MM.1S (cell line): ENCODE data around the gene TSPAN17.

ENCODE experiments used
- DNase-seq: peaks from one replicate; pipeline ENCODE4 v3.0.0-alpha.2; 2015
- H2AFZ ChIP-seq: fragments of 300-600 bp; sonication (generic); 2 replicates; pipeline ENCODE4 v1.6.0; 2016; ENCODE audit warnings: antibody characterized with exemption, low read length
- H3F3A ChIP-seq: fragments of 300-600 bp; sonication (generic); 2 replicates; pipeline ENCODE4 v1.6.1; 2016; ENCODE audit warnings: mild to moderate bottlenecking, antibody characterized with exemption, low read length, moderate library complexity, mixed read lengths; ENCODE audit not compliant: insufficient read depth
- H3K27ac ChIP-seq: fragments of 300-600 bp; sonication (generic); 2 replicates; pipeline ENCODE4 v1.5.1; 2016; ENCODE audit warnings: mild to moderate bottlenecking, low read length
- H3K27me3 ChIP-seq: fragments of 300-600 bp; sonication (generic); replicated peaks from 2 replicates; pipeline ENCODE4 v1.6.0; 2016; ENCODE audit warnings: low read length; ENCODE audit not compliant: insufficient read depth
- H3K36me3 ChIP-seq: fragments of 300-600 bp; sonication (generic); replicated peaks from 2 replicates; pipeline ENCODE4 v1.6.1; 2016; ENCODE audit warnings: mild to moderate bottlenecking, low read length, mixed read lengths; ENCODE audit not compliant: insufficient read depth
- H3K4me1 ChIP-seq: fragments of 300-600 bp; sonication (generic); 2 replicates; pipeline ENCODE4 v1.6.1; 2016; ENCODE audit warnings: low read length, mixed read lengths
- H3K4me2 ChIP-seq: fragments of 300-600 bp; sonication (generic); 2 replicates; pipeline ENCODE4 v1.6.0; 2016; ENCODE audit warnings: low read depth, low read length
- H3K4me3 ChIP-seq: fragments of 300-600 bp; sonication (generic); 2 replicates; pipeline ENCODE4 v1.5.1; 2016; ENCODE audit warnings: low read length, mixed read lengths
- H3K79me2 ChIP-seq: fragments of 300-600 bp; sonication (generic); 2 replicates; pipeline ENCODE4 v1.6.1; 2016; ENCODE audit warnings: mixed run types, low read length, mixed read lengths
- H3K9ac ChIP-seq: fragments of 300-600 bp; sonication (generic); 2 replicates; pipeline ENCODE4 v1.6.1; 2016; ENCODE audit warnings: low read length, mixed read lengths
- H3K9me2 ChIP-seq: fragments of 300-600 bp; sonication (generic); replicated peaks from 2 replicates; pipeline ENCODE4 v1.6.1; 2016; ENCODE audit warnings: mild to moderate bottlenecking, low read length, mixed read lengths; ENCODE audit not compliant: insufficient read depth
- H3K9me3 ChIP-seq: fragments of 300-600 bp; sonication (generic); replicated peaks from 2 replicates; pipeline ENCODE4 v1.6.1; 2016; ENCODE audit warnings: mild to moderate bottlenecking, low read length, mixed read lengths; ENCODE audit not compliant: insufficient read depth
- H4K20me1 ChIP-seq: fragments of 300-600 bp; sonication (generic); 2 replicates; pipeline ENCODE4 v1.6.1; 2016; ENCODE audit warnings: mild to moderate bottlenecking, low read length, moderate library complexity, mixed read lengths; ENCODE audit not compliant: insufficient read depth
- EZH2 ChIP-seq: fragments of 300-600 bp; sonication (generic); optimal IDR thresholded peaks from 2 replicates; pipeline ENCODE3; 2017; ENCODE audit warnings: low read depth, mild to moderate bottlenecking, antibody characterized with exemption, low read length, mixed read lengths
- EZH2phosphoT487 ChIP-seq: fragments of 300-600 bp; sonication (generic); IDR thresholded peaks from 2 replicates; pipeline ENCODE4 v1.6.1; 2018; ENCODE audit warnings: antibody characterized with exemption, low read length
- TF ChIP-seq, protein P1 (sequence below): fragments of 300-600 bp; sonication (generic); IDR thresholded peaks from 2 replicates; pipeline ENCODE4 v1.5.1; 2016; ENCODE audit warnings: antibody characterized with exemption, low read length, mixed read lengths

Gene TSPAN17

DNA sequence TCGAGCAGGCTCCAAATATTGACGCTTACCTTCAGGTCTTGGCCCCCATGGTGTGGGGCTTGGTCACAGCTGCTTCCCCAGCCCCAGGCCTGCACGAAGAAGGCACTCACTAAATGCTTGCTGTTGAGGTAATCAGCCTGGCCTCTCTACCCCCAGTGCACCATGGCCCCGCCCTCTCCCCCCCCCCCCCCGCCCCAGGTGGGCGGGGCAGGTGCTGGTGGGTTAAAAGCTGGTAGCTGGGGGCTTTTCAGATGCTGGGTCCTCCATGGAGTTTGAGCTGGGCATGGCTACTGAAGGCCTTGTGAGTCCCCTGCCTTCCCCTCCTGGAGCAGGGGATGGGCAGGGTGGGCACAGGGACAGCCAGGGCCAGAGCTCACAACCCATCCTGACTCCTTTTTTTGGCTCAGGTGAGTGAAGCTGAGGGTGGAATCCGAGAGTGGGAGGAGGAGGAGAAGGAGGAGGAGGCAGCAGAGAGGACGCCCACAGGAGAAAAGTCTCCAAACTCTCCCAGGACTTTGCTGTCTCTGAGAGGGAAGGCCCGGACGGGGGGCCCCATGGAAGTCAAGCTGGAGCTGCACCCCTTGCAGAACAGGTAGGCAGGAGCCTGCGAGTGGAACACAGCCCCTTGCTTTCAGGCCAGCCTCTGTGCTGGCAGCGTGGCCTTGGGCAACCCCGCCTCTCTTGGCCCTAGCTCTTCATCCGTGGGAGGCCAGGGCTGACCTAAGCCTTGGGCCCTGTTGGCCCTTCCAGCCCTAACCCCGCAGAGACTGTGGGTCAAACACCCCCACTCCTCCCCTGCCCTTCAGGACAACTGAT lies 4.4 kb upstream of the TSPAN17 start:
- Histone ChIP-seq H3K9me2 (no peaks in the 10 kb centered on the region), H3K9ac (no peak overlapping the region), H3F3A (no peaks in the 10 kb centered on the region), H4K20me1 (no peaks in the 10 kb centered on the region), H3K36me3 (no peaks in the 10 kb centered on the region), H3K4me3 (no peak overlapping the region), H3K4me2 (no peak overlapping the region), H3K79me2 (peaks cover 5% of the 10 kb centered on the region), H3K27ac (no peak overlapping the region), H3K4me1 (peaks cover 6% of the 10 kb centered on the region), H3K27me3 (peaks cover 7% of the 10 kb centered on the region; the same call in 1 of the 2 replicates), H3K9me3 (no peaks in the 10 kb centered on the region), H2AFZ (no peak overlapping the region)
- TF ChIP-seq, protein P1, sequence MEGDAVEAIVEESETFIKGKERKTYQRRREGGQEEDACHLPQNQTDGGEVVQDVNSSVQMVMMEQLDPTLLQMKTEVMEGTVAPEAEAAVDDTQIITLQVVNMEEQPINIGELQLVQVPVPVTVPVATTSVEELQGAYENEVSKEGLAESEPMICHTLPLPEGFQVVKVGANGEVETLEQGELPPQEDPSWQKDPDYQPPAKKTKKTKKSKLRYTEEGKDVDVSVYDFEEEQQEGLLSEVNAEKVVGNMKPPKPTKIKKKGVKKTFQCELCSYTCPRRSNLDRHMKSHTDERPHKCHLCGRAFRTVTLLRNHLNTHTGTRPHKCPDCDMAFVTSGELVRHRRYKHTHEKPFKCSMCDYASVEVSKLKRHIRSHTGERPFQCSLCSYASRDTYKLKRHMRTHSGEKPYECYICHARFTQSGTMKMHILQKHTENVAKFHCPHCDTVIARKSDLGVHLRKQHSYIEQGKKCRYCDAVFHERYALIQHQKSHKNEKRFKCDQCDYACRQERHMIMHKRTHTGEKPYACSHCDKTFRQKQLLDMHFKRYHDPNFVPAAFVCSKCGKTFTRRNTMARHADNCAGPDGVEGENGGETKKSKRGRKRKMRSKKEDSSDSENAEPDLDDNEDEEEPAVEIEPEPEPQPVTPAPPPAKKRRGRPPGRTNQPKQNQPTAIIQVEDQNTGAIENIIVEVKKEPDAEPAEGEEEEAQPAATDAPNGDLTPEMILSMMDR, result no peak
- TF ChIP-seq EZH2, result no peak
- no peak for TF ChIP-seq EZH2phosphoT487
- no peak for DNase-seq

DNA sequence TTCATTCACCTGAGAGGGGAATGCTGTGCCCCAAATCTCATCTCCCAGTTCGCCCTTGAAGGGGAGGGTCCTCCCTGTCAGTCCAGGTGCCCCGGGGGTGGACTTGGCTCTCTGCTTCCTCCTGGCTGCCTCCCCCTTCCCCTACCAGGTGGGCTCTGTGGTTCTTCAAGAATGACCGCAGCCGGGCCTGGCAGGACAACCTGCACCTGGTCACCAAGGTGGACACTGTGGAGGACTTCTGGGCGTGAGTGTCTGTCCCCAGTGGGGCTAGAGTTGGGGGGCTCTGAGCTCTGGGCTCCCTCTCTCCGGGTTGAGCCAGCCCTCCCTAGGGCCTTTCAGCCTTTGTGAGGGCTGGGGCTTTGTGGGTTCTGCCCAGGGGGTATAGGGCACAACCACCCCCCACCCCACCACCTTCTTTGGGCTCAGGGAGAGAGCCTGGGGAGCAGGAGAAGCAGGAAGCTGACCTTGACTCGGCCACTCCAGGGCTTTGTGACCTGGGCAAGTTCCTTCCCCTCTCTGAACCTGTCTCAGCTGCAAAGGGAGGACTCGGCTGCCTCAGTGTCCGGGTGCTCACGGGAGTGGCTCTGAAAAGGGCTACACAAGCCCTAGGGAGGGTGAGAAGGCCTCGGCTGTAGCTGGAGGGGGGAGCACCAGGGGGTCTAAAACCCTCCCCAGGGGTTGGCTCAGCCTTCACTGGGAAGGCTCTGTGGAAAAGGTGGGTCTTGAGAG lies 3.6 kb upstream of the TSPAN17 start:
- Histone ChIP-seq H3K4me1 (peaks cover 14% of the 10 kb centered on the region), H3K79me2 (peaks cover 11% of the 10 kb centered on the region), H3K27ac (no peak overlapping the region), H3K9ac (no peak overlapping the region), H3K9me2 (no peaks in the 10 kb centered on the region), H3K4me2 (no peak overlapping the region), H3K4me3 (no peak overlapping the region), H3K36me3 (no peaks in the 10 kb centered on the region), H4K20me1 (no peaks in the 10 kb centered on the region), H2AFZ (no peak overlapping the region), H3K9me3 (no peaks in the 10 kb centered on the region), H3K27me3 (0 out of 2 replicates have a peak, but pooled peaks cover under 1% of the 10 kb centered on the region), H3F3A (no peaks in the 10 kb centered on the region)
- no peak for TF ChIP-seq EZH2phosphoT487
- no peak for TF ChIP-seq EZH2
- TF ChIP-seq, protein P1, result no peak
- DNase-seq, result no peak

DNA sequence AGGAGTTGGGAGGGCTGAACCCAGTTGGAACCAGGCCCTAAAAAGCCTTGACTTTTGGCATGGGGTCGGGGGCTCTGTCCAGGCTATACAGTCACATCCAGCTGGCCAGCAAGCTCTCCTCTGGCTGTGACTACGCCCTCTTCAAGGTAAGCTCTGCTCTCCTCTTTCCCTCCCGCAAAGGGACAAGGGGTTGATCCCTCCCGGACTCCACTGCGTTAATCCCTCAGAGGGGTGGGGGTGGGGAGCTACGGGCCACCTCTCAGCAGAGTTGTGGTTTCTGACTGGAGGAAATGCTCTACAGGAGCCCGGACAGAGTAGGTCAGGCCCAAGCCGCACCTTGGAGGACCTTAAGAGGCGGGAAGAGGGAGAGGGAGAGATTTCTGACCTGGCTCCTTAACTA lies 3.0 kb upstream of the TSPAN17 start:
- Histone ChIP-seq H3K9me3 (no peaks in the 10 kb centered on the region), H3K27ac (no peak overlapping the region), H3K4me1 (peaks cover 19% of the 10 kb centered on the region), H3K27me3 (no peaks in the 10 kb centered on the region), H2AFZ (no peak overlapping the region), H3K9ac (no peak overlapping the region), H3K4me2 (no peak overlapping the region), H3K79me2 (peaks cover 13% of the 10 kb centered on the region), H3F3A (no peaks in the 10 kb centered on the region), H3K36me3 (no peaks in the 10 kb centered on the region), H3K9me2 (no peaks in the 10 kb centered on the region), H3K4me3 (no peak overlapping the region), H4K20me1 (no peaks in the 10 kb centered on the region)
- TF ChIP-seq EZH2phosphoT487 (no peak), EZH2 (no peak)
- TF ChIP-seq, protein P1, result no peak
- DNase-seq, result no peak
